Activated T-helper 2 cell treated with anti-CD3 and anti-CD28 coated beads, Interferon-gamma antibody, Interleukin-2, Interleukin-4, amounts not matched to agents 10 μg/mL and 5 μg/mL and 100 μg/mL, durations not matched to agents 14 hours and 24 hours and 36 hours (primary cell): ENCODE results near the gene RABAC1. TPM values are rescaled to one million over a fixed set of nuclear protein-coding genes. Genes with fewer than 3 reads are reported as not detected.
"Not testable (repeated sequence)": the region's sequence is repeated elsewhere in the genome, so short reads cannot be mapped to it uniquely, and the experiment has no call there.

Experiments used
- DNase-seq: peaks from one replicate; pipeline ENCODE4 v3.0.0; 2021; ENCODE audit warnings: low spot score
- H3K27ac Mint-ChIP-seq: one replicate; pipeline ENCODE4 v1.8.0; 2021; ENCODE audit warnings: mixed read lengths
- H3K27me3 Mint-ChIP-seq: one replicate; pipeline ENCODE4 v1.8.0; 2021; ENCODE audit warnings: low read depth, mixed read lengths
- H3K36me3 Mint-ChIP-seq: one replicate; pipeline ENCODE4 v1.8.0; 2021; ENCODE audit warnings: low read depth, mixed read lengths
- H3K4me1 Mint-ChIP-seq: one replicate; pipeline ENCODE4 v1.8.0; 2021; ENCODE audit warnings: low read depth, mixed read lengths
- H3K4me3 Mint-ChIP-seq: one replicate; pipeline ENCODE4 v1.8.0; 2021; ENCODE audit warnings: low read depth, mild to moderate bottlenecking, moderate library complexity, mixed read lengths
- H3K9me3 Mint-ChIP-seq: one replicate; pipeline ENCODE4 v1.8.0; 2021; ENCODE audit warnings: mixed read lengths
- intact Hi-C: fragments of 100-400 bp; cut with micrococcal nuclease; formaldehyde crosslinking; loops from one replicate; pipeline ENCODE4 v1.15.1; 2023
- total RNA-seq: library from RNA; stranded (reverse); gene quantifications from 2 replicates; pipeline ENCODE4 v1.2.3, GENCODE V29; 2022

Gene RABAC1
- total RNA-seq, 1 donor from 2014 or later: 54.0 TPM

- peaks cover 12% of the 10 kb centered on the region for H3K4me1 Mint-ChIP-seq
- intact Hi-C loops: no loop called here
- peaks cover 4% of the 10 kb centered on the region for H3K36me3 Mint-ChIP-seq
- H3K9me3 Mint-ChIP-seq: no peaks in the 10 kb centered on the region
- no peak for DNase-seq
- no peak overlapping the region for H3K4me3 Mint-ChIP-seq
- H3K27me3 Mint-ChIP-seq: peaks cover 12% of the 10 kb centered on the region
- H3K27ac Mint-ChIP-seq: no peak overlapping the region
These were observed 39.0 kb downstream of the RABAC1 start for GRCh38 chr19:41919948-41920712.

GRCh38 chr19:41918653-41919244 lies 40.4 kb downstream of the RABAC1 start:
- Mint-ChIP-seq H3K36me3 (peaks cover 4% of the 10 kb centered on the region), H3K4me1 (peaks cover 14% of the 10 kb centered on the region), H3K27me3 (peaks cover 21% of the 10 kb centered on the region), H3K27ac (no peak overlapping the region), H3K9me3 (no peaks in the 10 kb centered on the region), H3K4me3 (no peak overlapping the region)
- no peak for DNase-seq
- intact Hi-C loops: no loop called here

GRCh38 chr19:41918095-41918494 lies 41.0 kb downstream of the RABAC1 start:
- no peak for DNase-seq
- peaks cover 11% of the 10 kb centered on the region for H3K4me1 Mint-ChIP-seq
- H3K36me3 Mint-ChIP-seq: peaks cover under 1% of the 10 kb centered on the region
- no peak overlapping the region for H3K27ac Mint-ChIP-seq
- intact Hi-C loops: no loop called here
- no peaks in the 10 kb centered on the region for H3K9me3 Mint-ChIP-seq
- no peak overlapping the region for H3K4me3 Mint-ChIP-seq
- H3K27me3 Mint-ChIP-seq: peaks cover 22% of the 10 kb centered on the region

- peaks cover 9% of the 10 kb centered on the region for H3K4me1 Mint-ChIP-seq
- DNase-seq: no peak
- H3K4me3 Mint-ChIP-seq: no peak overlapping the region
- no peak overlapping the region for H3K27ac Mint-ChIP-seq
- no peaks in the 10 kb centered on the region for H3K36me3 Mint-ChIP-seq
- intact Hi-C loops: no loop called here
- peaks cover 21% of the 10 kb centered on the region for H3K27me3 Mint-ChIP-seq
- no peaks in the 10 kb centered on the region for H3K9me3 Mint-ChIP-seq
These were observed 41.4 kb downstream of the RABAC1 start for GRCh38 chr19:41917676-41918075.

- peaks cover 28% of the 10 kb centered on the region for H3K27me3 Mint-ChIP-seq
- peaks cover 4% of the 10 kb centered on the region for H3K4me1 Mint-ChIP-seq
- peaks cover 7% of the 10 kb centered on the region for H3K36me3 Mint-ChIP-seq
- no peaks in the 10 kb centered on the region for H3K9me3 Mint-ChIP-seq
- no peak for DNase-seq
- no peak overlapping the region for H3K4me3 Mint-ChIP-seq
- intact Hi-C loops: no loop called here
- H3K27ac Mint-ChIP-seq: no peak overlapping the region
These were observed 43.2 kb downstream of the RABAC1 start for GRCh38 chr19:41915776-41916414.

GRCh38 chr19:41915021-41915775 lies 43.9 kb downstream of the RABAC1 start:
- H3K36me3 Mint-ChIP-seq: peaks cover 14% of the 10 kb centered on the region
- H3K4me3 Mint-ChIP-seq: no peak overlapping the region
- no peak overlapping the region for H3K27ac Mint-ChIP-seq
- H3K9me3 Mint-ChIP-seq: no peaks in the 10 kb centered on the region
- peaks cover 31% of the 10 kb centered on the region for H3K27me3 Mint-ChIP-seq
- no peak for DNase-seq
- peaks cover 4% of the 10 kb centered on the region for H3K4me1 Mint-ChIP-seq
- intact Hi-C loops: no loop called here

- peaks cover 15% of the 10 kb centered on the region for H3K36me3 Mint-ChIP-seq
- intact Hi-C loops, DNase-seq, H3K4me3 Mint-ChIP-seq, H3K4me1 Mint-ChIP-seq, H3K9me3 Mint-ChIP-seq, H3K27ac Mint-ChIP-seq: not testable (repeated sequence)
- H3K27me3 Mint-ChIP-seq: peaks cover 31% of the 10 kb centered on the region
These were observed 44.7 kb downstream of the RABAC1 start for GRCh38 chr19:41914424-41914834.

GRCh38 chr19:41913538-41914423 lies 45.3 kb downstream of the RABAC1 start:
- H3K27me3 Mint-ChIP-seq: peaks cover 31% of the 10 kb centered on the region
- peaks cover 16% of the 10 kb centered on the region for H3K36me3 Mint-ChIP-seq
- peaks cover 4% of the 10 kb centered on the region for H3K4me1 Mint-ChIP-seq
- intact Hi-C loops: no loop called here
- no peak overlapping the region for H3K27ac Mint-ChIP-seq
- H3K4me3 Mint-ChIP-seq: no peak overlapping the region
- H3K9me3 Mint-ChIP-seq: no peaks in the 10 kb centered on the region
- DNase-seq: no peak

- intact Hi-C loops: no loop called here
- Mint-ChIP-seq H3K36me3 (peaks cover 20% of the 10 kb centered on the region), H3K4me3 (no peak overlapping the region), H3K27ac (no peak overlapping the region), H3K27me3 (peaks cover 31% of the 10 kb centered on the region), H3K4me1 (peaks cover 4% of the 10 kb centered on the region), H3K9me3 (no peaks in the 10 kb centered on the region)
- no peak for DNase-seq
These were observed 46.1 kb downstream of the RABAC1 start for GRCh38 chr19:41912899-41913537.

GRCh38 chr19:41911889-41912731 lies 47.0 kb downstream of the RABAC1 start:
- intact Hi-C loops: no loop called here
- Mint-ChIP-seq H3K4me3 (no peak overlapping the region), H3K4me1 (peaks cover 4% of the 10 kb centered on the region), H3K9me3 (no peaks in the 10 kb centered on the region), H3K27ac (no peak overlapping the region), H3K36me3 (peaks cover 25% of the 10 kb centered on the region), H3K27me3 (peaks cover 31% of the 10 kb centered on the region)
- no peak for DNase-seq
